Caco-2 (cell line): ENCODE measurements around the gene FAM50B. TPM values are rescaled to one million over a fixed set of nuclear protein-coding genes. Genes with fewer than 3 reads are reported as not detected.

ENCODE experiments used
- BruUV-seq: library from RNA; stranded (reverse); fragments of 400-500 nt; replicated peaks from 2 replicates; lab custom pipeline; 2021; lab: Mats Ljungman, UMichigan
- CTCF ChIA-PET: fragments of 300-600 bp; sonication (Branson Sonifier 250); formaldehyde crosslinking; loops from one replicate; lab custom pipeline; 2022; ENCODE audit warnings: antibody characterized with exemption; lab: Charles Lee
- POLR2A ChIA-PET: fragments of 300-600 bp; sonication (Branson Sonifier 250); formaldehyde crosslinking; loops from one replicate; lab custom pipeline; 2022; ENCODE audit warnings: antibody characterized with exemption; lab: Charles Lee
- DNase-seq, 2 experiments: peaks; one replicate each; pipeline versions ENCODE4 v3.0.0 to v3.0.0-alpha.2; 2020 to 2022
- H3K27me3 ChIP-seq: replicated peaks from 2 replicates; pipeline ENCODE4 v1.6.0; 2011; ENCODE audit warnings: low read length; ENCODE audit not compliant: control insufficient read depth, insufficient read depth
- H3K36me3 ChIP-seq: 2 replicates; pipeline ENCODE4 v1.5.1; 2011; ENCODE audit warnings: low read length; ENCODE audit not compliant: control insufficient read depth, insufficient read depth
- H3K4me1 ChIP-seq: fragments of 250-450 bp; sonication (Bioruptor Pico); 2 replicates; pipeline ENCODE4 v1.5.1; 2020; ENCODE audit warnings: mild to moderate bottlenecking
- H3K4me3 ChIP-seq: 2 replicates; pipeline ENCODE4 v1.5.1; 2011; ENCODE audit warnings: low read depth, mild to moderate bottlenecking, control low read depth, low read length
- H3K9me3 ChIP-seq: fragments of 250-450 bp; sonication (Bioruptor Pico); 2 replicates; pipeline ENCODE4 v1.5.1; 2020; ENCODE audit warnings: mild to moderate bottlenecking, moderate library complexity
- H3K27ac Mint-ChIP-seq: one replicate; pipeline ENCODE4 v1.8.0; 2022; ENCODE audit warnings: mixed read lengths; ENCODE audit not compliant: unreplicated experiment
- H3K27me3 Mint-ChIP-seq: one replicate; pipeline ENCODE4 v1.8.0; 2022; ENCODE audit warnings: mixed read lengths; ENCODE audit not compliant: insufficient read depth, unreplicated experiment
- H3K36me3 Mint-ChIP-seq: one replicate; pipeline ENCODE4 v1.8.0; 2022; ENCODE audit warnings: mild to moderate bottlenecking, mixed read lengths; ENCODE audit not compliant: insufficient read depth, unreplicated experiment
- H3K4me1 Mint-ChIP-seq: one replicate; pipeline ENCODE4 v1.8.0; 2022; ENCODE audit warnings: low read depth, mixed read lengths; ENCODE audit not compliant: unreplicated experiment
- H3K4me3 Mint-ChIP-seq: one replicate; pipeline ENCODE4 v1.8.0; 2022; ENCODE audit warnings: mild to moderate bottlenecking, moderate library complexity, mixed read lengths; ENCODE audit not compliant: unreplicated experiment
- H3K9me3 Mint-ChIP-seq: one replicate; pipeline ENCODE4 v1.8.0; 2022; ENCODE audit warnings: mixed read lengths; ENCODE audit not compliant: unreplicated experiment
- intact Hi-C: fragments of 100-400 bp; cut with micrococcal nuclease; formaldehyde crosslinking; loops from one replicate; pipeline ENCODE4 v1.10.0; 2022; ENCODE audit not compliant: unreplicated experiment
- total RNA-seq: library from RNA; stranded (reverse); gene quantifications from 2 replicates; pipeline ENCODE4 v1.2.3, GENCODE V29; 2022
- TF ChIP-seq, protein P1 (sequence below), 2 experiments: fragments of 200-600 bp in 1 of 2; IDR thresholded peaks; 1 replicate in 1 of 2; 2 replicates in 1 of 2; pipeline versions ENCODE4 v1.5.1 to v1.8.0; 2011 to 2022; ENCODE audit warnings: antibody characterized with exemption in 1 of 2, control low read depth in 1 of 2, inconsistent platforms in 1 of 2, low read depth in 1 of 2, low read length in 1 of 2, mild to moderate bottlenecking in 1 of 2, moderate library complexity in 1 of 2; ENCODE audit not compliant: insufficient read depth in 1 of 2, severe bottlenecking in 1 of 2, unreplicated experiment in 1 of 2

Gene FAM50B
- total RNA-seq, 1 experiment from 2014 or later: not detected

DNA sequence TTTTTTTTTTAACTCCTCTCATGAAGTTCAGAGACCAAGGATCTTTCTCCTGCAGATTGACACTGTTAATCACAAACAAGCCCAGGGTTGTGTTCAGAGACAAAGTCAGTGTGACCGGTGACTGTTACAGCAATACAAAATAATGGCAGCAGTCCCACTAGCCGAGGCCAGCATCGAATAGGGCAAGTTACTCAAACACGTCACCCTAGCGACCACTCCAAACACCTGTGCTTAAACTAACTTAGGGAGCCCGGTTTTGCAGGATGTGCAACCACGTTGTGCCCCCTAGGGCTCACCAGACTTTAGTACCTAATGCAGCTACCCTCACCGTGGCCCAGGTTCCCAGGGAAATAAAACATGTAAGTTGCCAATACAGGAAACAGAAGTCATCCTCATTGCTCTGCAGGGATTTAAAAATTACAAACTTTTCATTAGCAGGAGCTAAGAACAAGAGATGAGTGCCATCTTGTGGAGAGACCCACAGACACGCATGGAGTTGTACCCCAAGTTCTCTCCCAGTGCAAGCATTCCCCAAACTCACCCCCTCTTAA lies 38.1 kb downstream of the FAM50B start:
- ChIA-PET CTCF (interaction anchor here (0.5 to 1.2 kb wide), 4 partner anchors 10 to 138 kb away, joined by 3 to 4 read pairs (median 3); no protein-coding TSS in a partner anchor), POLR2A (no interaction called here)
- H3K36me3 ChIP-seq: no peaks in the 10 kb centered on the region
- H3K4me3 ChIP-seq: no peak overlapping the region
- no peaks in the 10 kb centered on the region for H3K27me3 ChIP-seq
- intact Hi-C loops: loop anchor here (2.0 kb wide), 1 partner anchor 144 kb away; no protein-coding TSS in a partner anchor
- H3K4me1 Mint-ChIP-seq: peaks cover 16% of the 10 kb centered on the region
- no TSS peak for BruUV-seq
- no peak overlapping the region for H3K4me3 Mint-ChIP-seq
- no peak overlapping the region for H3K27ac Mint-ChIP-seq
- no peak for DNase-seq
- no peaks in the 10 kb centered on the region for H3K36me3 Mint-ChIP-seq
- H3K4me1 ChIP-seq: peaks cover 16% of the 10 kb centered on the region
- TF ChIP-seq, protein P1, sequence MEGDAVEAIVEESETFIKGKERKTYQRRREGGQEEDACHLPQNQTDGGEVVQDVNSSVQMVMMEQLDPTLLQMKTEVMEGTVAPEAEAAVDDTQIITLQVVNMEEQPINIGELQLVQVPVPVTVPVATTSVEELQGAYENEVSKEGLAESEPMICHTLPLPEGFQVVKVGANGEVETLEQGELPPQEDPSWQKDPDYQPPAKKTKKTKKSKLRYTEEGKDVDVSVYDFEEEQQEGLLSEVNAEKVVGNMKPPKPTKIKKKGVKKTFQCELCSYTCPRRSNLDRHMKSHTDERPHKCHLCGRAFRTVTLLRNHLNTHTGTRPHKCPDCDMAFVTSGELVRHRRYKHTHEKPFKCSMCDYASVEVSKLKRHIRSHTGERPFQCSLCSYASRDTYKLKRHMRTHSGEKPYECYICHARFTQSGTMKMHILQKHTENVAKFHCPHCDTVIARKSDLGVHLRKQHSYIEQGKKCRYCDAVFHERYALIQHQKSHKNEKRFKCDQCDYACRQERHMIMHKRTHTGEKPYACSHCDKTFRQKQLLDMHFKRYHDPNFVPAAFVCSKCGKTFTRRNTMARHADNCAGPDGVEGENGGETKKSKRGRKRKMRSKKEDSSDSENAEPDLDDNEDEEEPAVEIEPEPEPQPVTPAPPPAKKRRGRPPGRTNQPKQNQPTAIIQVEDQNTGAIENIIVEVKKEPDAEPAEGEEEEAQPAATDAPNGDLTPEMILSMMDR (IDR thresholded peaks at IDR 0.05; ENCODE audit: insufficient read depth in 1 of 2, low read depth in 1 of 2, low read length in 1 of 2, severe bottlenecking in 1 of 2, unreplicated experiment in 1 of 2): no peak
- no peaks in the 10 kb centered on the region for H3K9me3 Mint-ChIP-seq
- H3K9me3 ChIP-seq: peaks cover 1% of the 10 kb centered on the region; the same call in 1 of the 2 replicates
- H3K27me3 Mint-ChIP-seq: no peaks in the 10 kb centered on the region

DNA sequence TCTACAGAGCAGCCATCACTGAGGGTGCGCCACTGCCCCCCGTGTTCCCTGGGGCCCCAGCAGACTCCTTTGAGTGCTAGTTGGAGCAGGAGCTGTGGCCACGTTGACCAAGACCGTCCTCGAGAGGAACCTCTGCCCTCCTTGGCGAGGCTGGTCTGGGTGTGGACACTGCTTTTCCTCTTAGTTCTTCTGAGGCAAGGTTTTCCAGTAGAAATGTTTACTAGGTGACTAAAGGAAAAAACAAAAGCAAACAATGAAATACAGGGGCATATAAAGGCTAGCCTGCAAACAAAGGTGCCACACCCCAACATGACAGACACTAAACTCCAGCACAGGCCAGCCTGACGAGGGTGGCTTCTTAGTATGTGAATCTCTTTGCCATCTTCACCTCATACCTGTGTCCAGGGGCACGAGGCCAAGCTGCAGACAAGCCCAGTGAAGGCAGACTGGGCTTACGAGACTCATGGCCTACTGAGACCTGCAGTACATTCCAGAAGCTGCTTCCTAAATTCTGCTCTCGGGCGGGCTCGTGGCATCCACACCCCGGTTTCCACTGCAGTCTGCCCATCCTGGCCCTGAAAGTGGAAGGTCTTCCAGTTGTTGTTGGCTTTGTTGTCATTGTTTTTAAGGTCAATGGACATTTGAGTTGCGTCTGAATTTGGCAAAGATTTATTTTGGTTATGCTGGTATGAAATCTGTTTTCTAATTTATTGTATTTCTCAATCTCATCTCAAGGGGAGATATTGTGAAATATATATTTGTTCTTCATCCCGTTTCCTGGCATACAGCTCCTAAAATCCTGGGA lies 39.2 kb downstream of the FAM50B start:
- Histone ChIP-seq H3K4me3 (no peak overlapping the region), H3K4me1 (peaks cover 15% of the 10 kb centered on the region), H3K9me3 (no peaks in the 10 kb centered on the region), H3K36me3 (no peaks in the 10 kb centered on the region), H3K27me3 (no peaks in the 10 kb centered on the region)
- H3K4me1 Mint-ChIP-seq: peaks cover 16% of the 10 kb centered on the region
- H3K4me3 Mint-ChIP-seq: no peak overlapping the region
- POLR2A ChIA-PET: no interaction called here
- CTCF ChIA-PET: interaction anchor here (0.8 to 1.2 kb wide), 3 partner anchors 12 to 139 kb away, joined by 3 to 4 read pairs (median 3); no protein-coding TSS in a partner anchor
- H3K27ac Mint-ChIP-seq: no peak overlapping the region
- intact Hi-C loops: no loop called here
- DNase-seq: no peak
- no peaks in the 10 kb centered on the region for H3K27me3 Mint-ChIP-seq
- BruUV-seq: no TSS peak
- no peaks in the 10 kb centered on the region for H3K9me3 Mint-ChIP-seq
- TF ChIP-seq, protein P1 (IDR thresholded peaks at IDR 0.05; ENCODE audit: insufficient read depth in 1 of 2, low read depth in 1 of 2, low read length in 1 of 2, severe bottlenecking in 1 of 2, unreplicated experiment in 1 of 2): no peak
- H3K36me3 Mint-ChIP-seq: no peaks in the 10 kb centered on the region

DNA sequence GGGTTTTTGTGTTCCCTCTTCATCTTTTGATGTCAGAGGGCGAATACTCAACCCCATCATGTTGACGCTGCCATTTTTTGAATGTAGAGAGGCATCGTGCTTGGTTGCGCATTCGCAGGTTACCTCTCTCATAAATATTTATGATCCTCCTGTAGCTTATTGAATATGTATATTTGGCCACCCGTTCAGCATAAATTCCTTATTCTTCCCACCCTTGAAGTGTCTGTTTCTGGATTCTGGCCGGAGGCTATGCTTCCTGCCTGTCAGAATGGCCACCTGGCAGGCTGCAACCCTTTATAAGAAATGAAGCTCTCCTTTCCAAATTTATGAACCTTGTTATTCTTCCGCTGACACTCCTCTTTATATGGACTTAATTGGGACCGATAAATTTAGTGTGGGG lies 40.9 kb downstream of the FAM50B start:
- ChIA-PET CTCF (no interaction called here), POLR2A (no interaction called here)
- H3K4me3 Mint-ChIP-seq: no peak overlapping the region
- H3K4me3 ChIP-seq: no peak overlapping the region
- no peaks in the 10 kb centered on the region for H3K36me3 Mint-ChIP-seq
- no peaks in the 10 kb centered on the region for H3K27me3 ChIP-seq
- no peak for DNase-seq
- H3K27me3 Mint-ChIP-seq: no peaks in the 10 kb centered on the region
- intact Hi-C loops: no loop called here
- H3K4me1 ChIP-seq: peaks cover 3% of the 10 kb centered on the region; the same call in 1 of the 2 replicates
- H3K9me3 ChIP-seq: no peaks in the 10 kb centered on the region
- peaks cover 4% of the 10 kb centered on the region for H3K4me1 Mint-ChIP-seq
- TF ChIP-seq, protein P1 (IDR thresholded peaks at IDR 0.05; ENCODE audit: insufficient read depth in 1 of 2, low read depth in 1 of 2, low read length in 1 of 2, severe bottlenecking in 1 of 2, unreplicated experiment in 1 of 2): no peak
- H3K9me3 Mint-ChIP-seq: no peaks in the 10 kb centered on the region
- no peaks in the 10 kb centered on the region for H3K36me3 ChIP-seq
- no TSS peak for BruUV-seq
- H3K27ac Mint-ChIP-seq: no peak overlapping the region
